HEK293 (cell line): ENCODE measurements around the gene IFFO2.

Experiments
- CTCF ChIA-PET: fragments of 350-600 bp; formaldehyde crosslinking; extraction: SDS; loops from one replicate; lab custom pipeline; 2021; ENCODE audit warnings: antibody characterized with exemption; lab: Yijun Ruan, JAX
- POLR2A ChIA-PET: fragments of 300-600 bp; formaldehyde crosslinking; extraction: SDS; loops from one replicate; lab custom pipeline; 2020; ENCODE audit warnings: antibody characterized with exemption, inconsistent platforms; lab: Yijun Ruan, JAX
- H3K27ac ChIP-seq: fragments of 200-500 bp; sonication (Bioruptor generic); 2 replicates; pipeline ENCODE4 v1.5.1; 2014; ENCODE audit warnings: low read depth, low read length, control low read depth, inconsistent platforms; ENCODE audit errors: extremely low read depth
- H3K36me3 ChIP-seq, 2 experiments: fragments of 200-500 bp in 1 of 2; sonication (Bioruptor generic) in 1 of 2; 1 replicate in 1 of 2; 2 replicates in 1 of 2; pipeline ENCODE4 v1.5.1; 2014 to 2017; ENCODE audit warnings: inconsistent platforms in 2 of 2, low read length in 2 of 2; ENCODE audit not compliant: control insufficient read depth in 2 of 2, insufficient read depth in 1 of 2
- H3K4me1 ChIP-seq: fragments of 200-500 bp; sonication (Bioruptor generic); 2 replicates; pipeline ENCODE4 v1.5.1; 2014; ENCODE audit warnings: mild to moderate bottlenecking, low read length, inconsistent platforms; ENCODE audit not compliant: control insufficient read depth, insufficient read depth
- H3K4me3 ChIP-seq: 2 replicates; pipeline ENCODE4 v1.5.1; 2011; ENCODE audit warnings: low read depth, mild to moderate bottlenecking, control low read depth, low read length, moderate library complexity
- H3K9me3 ChIP-seq: fragments of 200-500 bp; sonication (Bioruptor generic); 2 replicates; pipeline ENCODE4 v1.5.1; 2014; ENCODE audit warnings: low read depth, low read length, inconsistent platforms; ENCODE audit not compliant: control insufficient read depth, insufficient read depth
- EGR2 ChIP-seq: fragments of 450-650 bp; formaldehyde crosslinking; IDR thresholded peaks from 2 replicates; pipeline ENCODE4 v1.5.1; 2016; ENCODE audit warnings: low read depth, missing biosample characterization, missing genetic modification characterization
- GLIS2 ChIP-seq: fragments of 450-650 bp; formaldehyde crosslinking; IDR thresholded peaks from 2 replicates; pipeline ENCODE4 v1.5.1; 2016; ENCODE audit warnings: missing biosample characterization, missing genetic modification characterization
- MZF1 ChIP-seq: fragments of 450-650 bp; formaldehyde crosslinking; IDR thresholded peaks from 2 replicates; pipeline ENCODE4 v1.5.1; 2017; ENCODE audit warnings: missing biosample characterization, missing genetic modification characterization, borderline replicate concordance
- PRDM10 ChIP-seq: fragments of 450-650 bp; formaldehyde crosslinking; IDR thresholded peaks from 2 replicates; pipeline ENCODE4 v1.5.1; 2016; ENCODE audit warnings: missing biosample characterization, missing genetic modification characterization
- RBAK ChIP-seq: fragments of 450-650 bp; formaldehyde crosslinking; IDR thresholded peaks from 2 replicates; pipeline ENCODE4 v1.5.1; 2016; ENCODE audit warnings: missing biosample characterization, missing genetic modification characterization
- TCF7L2 ChIP-seq: IDR thresholded peaks from 2 replicates; pipeline ENCODE4 v1.6.1; 2011; ENCODE audit warnings: low read depth, mild to moderate bottlenecking, inconsistent platforms, low read length, moderate library complexity, borderline replicate concordance
- TSHZ1 ChIP-seq: fragments of 450-650 bp; formaldehyde crosslinking; IDR thresholded peaks from 2 replicates; pipeline ENCODE4 v1.5.1; 2016; ENCODE audit warnings: missing biosample characterization, missing genetic modification characterization, borderline replicate concordance
- YY1 ChIP-seq: fragments of 450-650 bp; formaldehyde crosslinking; IDR thresholded peaks from 2 replicates; pipeline ENCODE4 v1.5.1; 2018; ENCODE audit warnings: missing biosample characterization, missing genetic modification characterization
- ZBTB44 ChIP-seq: fragments of 450-650 bp; IDR thresholded peaks from 2 replicates; pipeline ENCODE4 v1.5.1; 2018; ENCODE audit warnings: missing biosample characterization, mild to moderate bottlenecking, missing genetic modification characterization
- ZBTB7A ChIP-seq: fragments of 450-650 bp; formaldehyde crosslinking; IDR thresholded peaks from 2 replicates; pipeline ENCODE4 v1.5.1; 2016; ENCODE audit warnings: low read depth, missing biosample characterization, missing genetic modification characterization
- ZFP3 ChIP-seq: fragments of 450-650 bp; formaldehyde crosslinking; IDR thresholded peaks from 2 replicates; pipeline ENCODE4 v1.5.1; 2016; ENCODE audit warnings: low read depth, missing biosample characterization, missing genetic modification characterization
- ZNF155 ChIP-seq: fragments of 450-650 bp; formaldehyde crosslinking; IDR thresholded peaks from 2 replicates; pipeline ENCODE4 v1.5.1; 2016; ENCODE audit warnings: missing biosample characterization, missing genetic modification characterization
- ZNF169 ChIP-seq: fragments of 450-650 bp; formaldehyde crosslinking; IDR thresholded peaks from 2 replicates; pipeline ENCODE4 v1.5.1; 2016; ENCODE audit warnings: missing biosample characterization, missing genetic modification characterization
- ZNF366 ChIP-seq: fragments of 450-650 bp; formaldehyde crosslinking; conservative IDR thresholded peaks from 2 replicates; pipeline ENCODE4 v1.5.1; 2016; ENCODE audit warnings: missing biosample characterization, missing genetic modification characterization
- ZNF391 ChIP-seq: fragments of 450-650 bp; formaldehyde crosslinking; IDR thresholded peaks from 2 replicates; pipeline ENCODE4 v1.5.1; 2016; ENCODE audit warnings: low read depth, missing biosample characterization, missing genetic modification characterization, borderline replicate concordance
- ZNF510 ChIP-seq: fragments of 450-650 bp; formaldehyde crosslinking; IDR thresholded peaks from 2 replicates; pipeline ENCODE4 v1.5.1; 2018; ENCODE audit warnings: mild to moderate bottlenecking, missing genetic modification characterization, missing biosample characterization; ENCODE audit not compliant: insufficient replicate concordance
- ZNF518A ChIP-seq: fragments of 450-650 bp; formaldehyde crosslinking; conservative IDR thresholded peaks from 2 replicates; pipeline ENCODE4 v1.5.1; 2016; ENCODE audit warnings: low read depth, missing biosample characterization, missing genetic modification characterization

IFFO2 gene

GRCh38 chr1:18861590-18861989, 94.9 kb downstream of the IFFO2 start (continued):
- TF ChIP-seq TSHZ1 (tag by site-specific recombination) (no peak), ZBTB44 (tag by site-specific recombination) (no peak), RBAK (tag by site-specific recombination) (no peak), ZNF391 (tag by site-specific recombination) (no peak), ZFP3 (tag by site-specific recombination) (no peak), ZBTB7A (tag by site-specific recombination) (no peak), TCF7L2 (no peak), MZF1 (tag by site-specific recombination) (no peak)
- TF ChIP-seq, all 188 proteins: peak for 0

GRCh38 chr1:18861082-18861481, 95.4 kb downstream of the IFFO2 start:
- CTCF ChIA-PET: interaction anchor here (0.6 to 1.9 kb wide), 4 partner anchors 8 to 555 kb away, joined by 3 to 7 read pairs (median 4); no protein-coding TSS in a partner anchor

More at GRCh38 chr1:18861082-18861481, 95.4 kb downstream of the IFFO2 start:
- H3K27ac ChIP-seq: no peak overlapping the region
- H3K36me3 ChIP-seq: no peaks in the 10 kb centered on the region
- no peaks in the 10 kb centered on the region for H3K9me3 ChIP-seq
- no peak for TF ChIP-seq ZNF518A
- no peak for TF ChIP-seq EGR2
- TF ChIP-seq ZNF155 (tag by site-specific recombination): no peak
- no peak for TF ChIP-seq ZNF510 (tag by site-specific recombination)
- no peak for TF ChIP-seq ZNF366 (tag by site-specific recombination)
- no peak for TF ChIP-seq PRDM10 (tag by site-specific recombination)
- no peak for TF ChIP-seq YY1
- TF ChIP-seq ZNF169 (tag by site-specific recombination): no peak
- no peak for TF ChIP-seq GLIS2 (tag by site-specific recombination)
- H3K4me3 ChIP-seq: no peak overlapping the region
- POLR2A ChIA-PET: no interaction called here
- H3K4me1 ChIP-seq: no peaks in the 10 kb centered on the region
